ENCODE data around the gene TMEM156.

GRCh38 chr4:38968668-38969067 is 63.5 kb downstream of the TMEM156 start:
- no peak for TF ChIP-seq CTCF (optimal IDR thresholded peaks at IDR 0.05 in 1 of 3, IDR thresholded peaks at IDR 0.05 in 1 of 3, conservative IDR thresholded peaks at IDR 0.05 in 1 of 3; ENCODE audit: extremely low read depth in 1 of 3, insufficient read depth in 2 of 3, low read length in 3 of 3)
- TF ChIP-seq EZH2 (IDR thresholded peaks at IDR 0.05; ENCODE audit: low read length) = no peak

Data from keratinocyte (primary cell).